ENCODE measurements around the gene ARHGAP4. TPM values are rescaled to one million over a fixed set of nuclear protein-coding genes. Genes with fewer than 3 reads are reported as not detected.

Gene ARHGAP4
- total RNA-seq, 4 donors from 2014 or later, result 16.6 to 72.2 (median 36.4) TPM

GRCh38 chrX:153884590-153884989 is 41.5 kb downstream of the ARHGAP4 start:
- ATAC-seq (ENCODE audit: low FRiP score) (no peak), DNase-seq (ENCODE audit: low spot score) (no peak)
- TF ChIP-seq CTCF (IDR thresholded peaks at IDR 0.05), result no peak

DNA sequence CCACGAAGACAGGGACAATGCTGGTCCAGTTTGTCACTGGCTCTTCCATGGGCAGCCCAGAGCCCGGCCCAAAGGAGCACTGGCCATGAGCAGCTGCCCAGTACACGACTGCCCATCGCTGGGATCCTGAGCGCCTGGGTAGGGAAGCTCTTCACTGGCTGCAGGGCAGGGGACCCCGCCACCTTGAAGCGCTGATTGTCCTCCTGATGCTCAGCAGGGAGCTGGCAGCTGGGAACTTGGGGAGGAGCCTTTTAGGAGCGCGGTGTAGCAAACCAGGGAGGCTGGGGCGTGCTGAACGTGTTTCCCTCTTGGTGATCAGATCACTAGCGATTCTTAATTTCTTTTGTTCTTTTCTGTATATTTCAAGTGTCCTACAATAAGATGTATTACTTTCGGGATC is 41.9 kb downstream of the ARHGAP4 start:
- ATAC-seq (ENCODE audit: low FRiP score), result no peak
- DNase-seq (ENCODE audit: low spot score), result no peak
- TF ChIP-seq CTCF (IDR thresholded peaks at IDR 0.05), result no peak

- ATAC-seq (ENCODE audit: low FRiP score), result no peak
- TF ChIP-seq CTCF (IDR thresholded peaks at IDR 0.05), result no peak
- DNase-seq (ENCODE audit: low spot score), result no peak
These were observed 42.8 kb downstream of the ARHGAP4 start for GRCh38 chrX:153883163-153883843.

GRCh38 chrX:153882557-153882956 is 43.5 kb downstream of the ARHGAP4 start:
- ATAC-seq (ENCODE audit: low FRiP score) (no peak), DNase-seq (ENCODE audit: low spot score) (no peak)
- no peak for TF ChIP-seq CTCF (IDR thresholded peaks at IDR 0.05)

DNA sequence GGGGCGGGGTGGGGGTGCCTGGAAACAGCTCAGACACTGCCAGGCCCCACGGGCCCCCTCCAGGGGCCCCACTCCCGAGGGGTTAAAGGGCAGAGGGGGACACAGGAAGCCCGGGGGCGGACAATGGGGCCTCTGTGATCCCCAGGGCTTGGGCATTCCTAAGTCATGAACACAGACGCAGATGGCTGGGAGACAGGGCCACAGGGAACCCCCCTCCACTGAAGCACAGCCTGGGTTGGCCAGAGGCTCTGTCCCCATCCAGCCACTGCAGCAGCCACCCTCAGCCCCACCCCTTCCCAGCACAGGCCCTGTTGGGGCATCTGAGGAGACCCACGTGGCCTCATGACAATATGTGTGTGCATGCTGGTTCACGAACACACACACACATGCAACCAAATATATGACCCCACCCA is 44.0 kb downstream of the ARHGAP4 start:
- no peak for ATAC-seq (ENCODE audit: low FRiP score)
- DNase-seq (ENCODE audit: low spot score), result no peak
- TF ChIP-seq CTCF (IDR thresholded peaks at IDR 0.05), result no peak

DNA sequence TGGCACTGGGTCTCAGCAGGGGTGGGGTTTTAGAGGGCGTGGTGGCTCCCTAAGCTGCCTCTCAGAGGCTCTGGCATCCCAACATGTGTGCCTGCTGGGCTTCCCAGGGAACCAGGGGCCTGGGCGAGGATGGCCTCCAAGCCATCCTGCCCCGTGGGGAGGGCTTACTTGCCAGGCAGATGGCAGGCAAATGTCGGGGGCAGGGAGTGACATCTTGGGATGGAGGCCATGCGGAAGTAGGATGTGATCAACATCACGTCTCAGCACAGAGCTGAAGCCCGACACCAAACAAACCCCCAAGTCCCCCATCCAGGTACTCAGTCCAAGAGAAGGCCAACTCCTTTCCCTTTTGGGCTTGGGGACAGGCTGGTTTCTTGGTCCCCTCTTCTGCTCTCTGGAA is 44.8 kb downstream of the ARHGAP4 start:
- ATAC-seq (ENCODE audit: low FRiP score) (no peak), DNase-seq (ENCODE audit: low spot score) (no peak)
- TF ChIP-seq CTCF (IDR thresholded peaks at IDR 0.05), result no peak

- no peak for TF ChIP-seq CTCF (IDR thresholded peaks at IDR 0.05)
- ATAC-seq (ENCODE audit: low FRiP score) (no peak), DNase-seq (ENCODE audit: low spot score) (no peak)
These were observed 45.6 kb downstream of the ARHGAP4 start for GRCh38 chrX:153880440-153880815.
